Fibroblast of lung (primary cell): ENCODE data around the gene HAT1. TPM values are rescaled to one million over a fixed set of nuclear protein-coding genes. Genes with fewer than 3 reads are reported as not detected.

Experiments used
- DNase-seq, 2 donors: peaks; one replicate each; pipeline versions ENCODE4 v3.0.0 to v3.0.0-alpha.2; 2010; ENCODE audit warnings: low read depth in 2 of 2
- H2AFZ ChIP-seq: 2 replicates; pipeline ENCODE4 v1.5.1; 2012; ENCODE audit warnings: low read length, control low read depth, inconsistent platforms
- H3K27ac ChIP-seq: 2 replicates; pipeline ENCODE4 v1.5.1; 2011; ENCODE audit warnings: low read length, control low read depth; ENCODE audit not compliant: insufficient read depth
- H3K27me3 ChIP-seq: 2 replicates; pipeline ENCODE4 v1.5.1; 2011; ENCODE audit warnings: mild to moderate bottlenecking, low read length; ENCODE audit not compliant: control insufficient read depth, insufficient read depth
- H3K36me3 ChIP-seq: 2 replicates; pipeline ENCODE4 v1.5.1; 2011; ENCODE audit warnings: low read length; ENCODE audit not compliant: control insufficient read depth, insufficient read depth
- H3K4me1 ChIP-seq: 2 replicates; pipeline ENCODE4 v1.5.1; 2011; ENCODE audit warnings: low read length; ENCODE audit not compliant: control insufficient read depth, insufficient read depth; ENCODE audit errors: extremely low read depth
- H3K4me2 ChIP-seq: 2 replicates; pipeline ENCODE4 v1.5.1; 2011; ENCODE audit warnings: low read length, control low read depth; ENCODE audit not compliant: insufficient read depth; ENCODE audit errors: extremely low read depth
- H3K4me3 ChIP-seq, 4 experiments: fragments of 200-600 bp in 1 of 4; sonication (generic) in 1 of 4; replicated peaks in 1 of 4; 2 replicates each; pipeline ENCODE4 v1.5.1; 2011 to 2016; ENCODE audit warnings: low read length in 4 of 4, low read depth in 3 of 4, mild to moderate bottlenecking in 3 of 4, control low read depth in 2 of 4, inconsistent platforms in 1 of 4, mixed read lengths in 1 of 4; ENCODE audit not compliant: insufficient read depth in 1 of 4; ENCODE audit errors: control extremely low read depth in 1 of 4
- H3K79me2 ChIP-seq: 2 replicates; pipeline ENCODE4 v1.5.1; 2012; ENCODE audit warnings: mild to moderate bottlenecking, low read length, inconsistent platforms; ENCODE audit not compliant: control insufficient read depth, insufficient read depth
- H3K9ac ChIP-seq: 2 replicates; pipeline ENCODE4 v1.5.1; 2011; ENCODE audit warnings: mild to moderate bottlenecking, low read length, control low read depth; ENCODE audit not compliant: insufficient read depth
- H3K9me3 ChIP-seq: 2 replicates; pipeline ENCODE4 v1.5.1; 2012; ENCODE audit warnings: low read depth, low read length; ENCODE audit not compliant: control insufficient read depth, insufficient read depth
- H4K20me1 ChIP-seq: 2 replicates; pipeline ENCODE4 v1.5.1; 2011; ENCODE audit warnings: low read length; ENCODE audit not compliant: control insufficient read depth, insufficient read depth; ENCODE audit errors: extremely low read depth
- EZH2 ChIP-seq: IDR thresholded peaks from 2 replicates; pipeline ENCODE4 v1.5.1; 2012; ENCODE audit warnings: low read length, control low read depth, mild to moderate bottlenecking; ENCODE audit errors: missing control alignments
- polyA plus RNA-seq, 2 donors: library from polyadenylated mRNA; depleted of rRNA in 1 of 2; stranded (reverse) in 1 of 2; unstranded in 1 of 2; fragments of >200 nt; gene quantifications; 2 replicates each; pipeline ENCODE4 v1.2.1, GENCODE V29; 2011 to 2012; ENCODE audit warnings: missing spikeins in 1 of 2
- total RNA-seq: library from RNA; depleted of rRNA; stranded (reverse); fragments of >200 nt; gene quantifications from 2 replicates; pipeline ENCODE4 v1.2.1, GENCODE V29; 2014
- TF ChIP-seq, protein P1 (sequence below), 2 donors: IDR thresholded peaks in 1 of 2; conservative IDR thresholded peaks in 1 of 2; 1 replicate in 1 of 2; 2 replicates in 1 of 2; pipeline ENCODE4 v1.5.1; 2011 to 2012; ENCODE audit warnings: low read length in 2 of 2, control low read depth in 1 of 2, inconsistent platforms in 1 of 2, low read depth in 1 of 2, mild to moderate bottlenecking in 1 of 2

The HAT1 gene
- total and polyA plus RNA-seq, 2 donors (not counting 1 experiment from before 2014, with no cell fraction given) = 23.0 to 57.7 TPM

GRCh38 chr2:171952748-171953147 is 30.5 kb downstream of the HAT1 start:
- Histone ChIP-seq H3K9me3 (no peaks in the 10 kb centered on the region), H3K9ac (no peak overlapping the region), H3K36me3 (no peaks in the 10 kb centered on the region), H3K79me2 (peaks cover 2% of the 10 kb centered on the region), H3K4me2 (no peak overlapping the region), H4K20me1 (no peaks in the 10 kb centered on the region), H2AFZ (no peak overlapping the region), H3K27ac (no peak overlapping the region), H3K27me3 (no peaks in the 10 kb centered on the region), H3K4me3 (no peak overlapping the region), H3K4me1 (peaks cover 7% of the 10 kb centered on the region)
- no peak for DNase-seq
- TF ChIP-seq EZH2 = no peak
- TF ChIP-seq, protein P1, sequence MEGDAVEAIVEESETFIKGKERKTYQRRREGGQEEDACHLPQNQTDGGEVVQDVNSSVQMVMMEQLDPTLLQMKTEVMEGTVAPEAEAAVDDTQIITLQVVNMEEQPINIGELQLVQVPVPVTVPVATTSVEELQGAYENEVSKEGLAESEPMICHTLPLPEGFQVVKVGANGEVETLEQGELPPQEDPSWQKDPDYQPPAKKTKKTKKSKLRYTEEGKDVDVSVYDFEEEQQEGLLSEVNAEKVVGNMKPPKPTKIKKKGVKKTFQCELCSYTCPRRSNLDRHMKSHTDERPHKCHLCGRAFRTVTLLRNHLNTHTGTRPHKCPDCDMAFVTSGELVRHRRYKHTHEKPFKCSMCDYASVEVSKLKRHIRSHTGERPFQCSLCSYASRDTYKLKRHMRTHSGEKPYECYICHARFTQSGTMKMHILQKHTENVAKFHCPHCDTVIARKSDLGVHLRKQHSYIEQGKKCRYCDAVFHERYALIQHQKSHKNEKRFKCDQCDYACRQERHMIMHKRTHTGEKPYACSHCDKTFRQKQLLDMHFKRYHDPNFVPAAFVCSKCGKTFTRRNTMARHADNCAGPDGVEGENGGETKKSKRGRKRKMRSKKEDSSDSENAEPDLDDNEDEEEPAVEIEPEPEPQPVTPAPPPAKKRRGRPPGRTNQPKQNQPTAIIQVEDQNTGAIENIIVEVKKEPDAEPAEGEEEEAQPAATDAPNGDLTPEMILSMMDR (conservative IDR thresholded peaks at IDR 0.05 in 1 of 2, IDR thresholded peaks at IDR 0.05 in 1 of 2; ENCODE audit: low read depth in 1 of 2, low read length in 2 of 2) = no peak

- H3K79me2 ChIP-seq = peaks cover 6% of the 10 kb centered on the region
Observed at GRCh38 chr2:171956135-171956825, 34.0 kb downstream of the HAT1 start.

GRCh38 chr2:171957061-171957460 is 34.8 kb downstream of the HAT1 start:
- no peaks in the 10 kb centered on the region for H3K36me3 ChIP-seq
- H3K4me3 ChIP-seq = no peak overlapping the region
- peaks cover 4% of the 10 kb centered on the region for H3K79me2 ChIP-seq
- peak in 1 of 2 donors; percentile 6 for DNase-seq
- H3K4me1 ChIP-seq = peaks cover 20% of the 10 kb centered on the region
- TF ChIP-seq EZH2 = no peak
- TF ChIP-seq, protein P1 (conservative IDR thresholded peaks at IDR 0.05 in 1 of 2, IDR thresholded peaks at IDR 0.05 in 1 of 2; ENCODE audit: low read depth in 1 of 2, low read length in 2 of 2) = no peak
- no peaks in the 10 kb centered on the region for H3K27me3 ChIP-seq
- H3K9me3 ChIP-seq = no peaks in the 10 kb centered on the region
- H4K20me1 ChIP-seq = no peaks in the 10 kb centered on the region
- no peak overlapping the region for H3K4me2 ChIP-seq
- no peak overlapping the region for H3K9ac ChIP-seq
- H2AFZ ChIP-seq = no peak overlapping the region
- H3K27ac ChIP-seq = no peak overlapping the region

More at GRCh38 chr2:171956135-171956825, 34.0 kb downstream of the HAT1 start:
- Histone ChIP-seq H3K36me3 (no peaks in the 10 kb centered on the region), H3K4me2 (no peak overlapping the region), H3K4me1 (peaks cover 20% of the 10 kb centered on the region), H3K9me3 (no peaks in the 10 kb centered on the region), H3K9ac (no peak overlapping the region), H2AFZ (no peak overlapping the region), H3K4me3 (no peak overlapping the region), H3K27ac (no peak overlapping the region), H4K20me1 (no peaks in the 10 kb centered on the region), H3K27me3 (no peaks in the 10 kb centered on the region)
- no peak for TF ChIP-seq EZH2
- TF ChIP-seq, protein P1 (conservative IDR thresholded peaks at IDR 0.05 in 1 of 2, IDR thresholded peaks at IDR 0.05 in 1 of 2; ENCODE audit: low read depth in 1 of 2, low read length in 2 of 2) = no peak
- peak in 1 of 2 donors; percentile 12 for DNase-seq
